HepG2 (cell line): ENCODE data around the gene RUSF1. TPM values are rescaled to one million over a fixed set of nuclear protein-coding genes. Genes with fewer than 3 reads are reported as not detected.

Experiments
- AHDC1 ChIP-seq: sonication (generic); formaldehyde crosslinking; IDR thresholded peaks from 2 replicates; pipeline ENCODE4 v1.5.1; 2020; ENCODE audit warnings: mild to moderate bottlenecking, missing genetic modification reagents, borderline replicate concordance
- E2F2 ChIP-seq: sonication (generic); formaldehyde crosslinking; IDR thresholded peaks from 2 replicates; pipeline ENCODE4 v1.4.0; 2020; ENCODE audit warnings: missing genetic modification reagents, borderline replicate concordance
- GATAD2A ChIP-seq: IDR thresholded peaks from 2 replicates; pipeline ENCODE4 v1.6.1; 2016
- HINFP ChIP-seq: sonication (generic); formaldehyde crosslinking; IDR thresholded peaks from 2 replicates; pipeline ENCODE4 v1.4.0; 2020; ENCODE audit warnings: low read depth, mild to moderate bottlenecking, missing genetic modification reagents
- HMG20B ChIP-seq: conservative IDR thresholded peaks from 2 replicates; pipeline ENCODE4 v1.6.1; 2016; ENCODE audit warnings: missing genetic modification reagents, missing compliant biosample characterization
- JDP2 ChIP-seq: sonication (generic); formaldehyde crosslinking; IDR thresholded peaks from 2 replicates; pipeline ENCODE4 v1.8.1; 2022; ENCODE audit warnings: missing genetic modification reagents, borderline replicate concordance
- PAXIP1 ChIP-seq: sonication (generic); formaldehyde crosslinking; conservative IDR thresholded peaks from 2 replicates; pipeline ENCODE4 v1.4.0; 2020; ENCODE audit warnings: mild to moderate bottlenecking, missing genetic modification reagents, moderate library complexity
- POLR2AphosphoS5 ChIP-seq: IDR thresholded peaks from 2 replicates; pipeline ENCODE4 v1.6.1; 2012; ENCODE audit warnings: low read depth, low read length
- SIN3B ChIP-seq: fragments of 150-350 bp; IDR thresholded peaks from 2 replicates; pipeline ENCODE4 v1.6.1; 2014; ENCODE audit warnings: low read length
- SNRNP70 ChIP-seq: fragments of 200-400 bp; formaldehyde crosslinking; IDR thresholded peaks from 2 replicates; pipeline ENCODE4 v1.6.1; 2017; ENCODE audit warnings: mild to moderate bottlenecking, low read depth, low read length, moderate library complexity
- SRF ChIP-seq: IDR thresholded peaks from 2 replicates; pipeline ENCODE4 v1.6.1; 2011; ENCODE audit warnings: mild to moderate bottlenecking, low read depth, low read length, moderate library complexity
- U2AF2 ChIP-seq: fragments of 200-400 bp; formaldehyde crosslinking; IDR thresholded peaks from 2 replicates; pipeline ENCODE4 v1.6.1; 2017; ENCODE audit warnings: low read depth, mild to moderate bottlenecking, low read length
- YEATS2 ChIP-seq: sonication (generic); formaldehyde crosslinking; IDR thresholded peaks from 2 replicates; pipeline ENCODE4 v1.4.0; 2020; ENCODE audit warnings: missing genetic modification reagents, borderline replicate concordance
- ZNF256 ChIP-seq: sonication (generic); formaldehyde crosslinking; conservative IDR thresholded peaks from 2 replicates; pipeline ENCODE4 v1.4.0; 2020; ENCODE audit warnings: missing genetic modification reagents
- ZNF33B ChIP-seq: sonication (generic); formaldehyde crosslinking; IDR thresholded peaks from 2 replicates; pipeline ENCODE4 v1.5.1; 2020; ENCODE audit warnings: mild to moderate bottlenecking, missing genetic modification reagents
- ZNF432 ChIP-seq: sonication (generic); formaldehyde crosslinking; IDR thresholded peaks from 2 replicates; pipeline ENCODE4 v1.5.0; 2020; ENCODE audit warnings: missing genetic modification reagents, mild to moderate bottlenecking, borderline replicate concordance
- ZNF543 ChIP-seq: sonication (generic); formaldehyde crosslinking; IDR thresholded peaks from 2 replicates; pipeline ENCODE4 v1.4.0; 2020; ENCODE audit warnings: mild to moderate bottlenecking, missing genetic modification reagents
- ZNF552 ChIP-seq: sonication (generic); formaldehyde crosslinking; IDR thresholded peaks from 2 replicates; pipeline ENCODE4 v1.9.0; 2022; ENCODE audit warnings: missing genetic modification reagents, mild to moderate bottlenecking, borderline replicate concordance
- ZNF740 ChIP-seq: sonication (generic); formaldehyde crosslinking; IDR thresholded peaks from 2 replicates; pipeline ENCODE4 v1.4.0; 2020; ENCODE audit warnings: missing genetic modification reagents
- polyA plus RNA-seq, 8 experiments: library from polyadenylated mRNA; depleted of rRNA in 3 of 8; stranded (reverse) in 7 of 8; unstranded in 1 of 8; fragments of >200 nt; fragmentation: Illumina TruSeq in 4 of 8; extraction: Trizol in 4 of 8; gene quantifications; 2 replicates each; pipeline versions ENCODE4 v1.2.1 to v1.2.3, GENCODE V29; 2011 to 2016; ENCODE audit warnings: low read depth in 4 of 8, missing spikeins in 1 of 8, mixed read lengths in 1 of 8; ENCODE audit not compliant: insufficient read depth in 1 of 8
- total RNA-seq, 5 experiments: library from RNA; depleted of rRNA; stranded (reverse); fragments of >200 nt; fragmentation: Illumina TruSeq; extraction: Trizol; gene quantifications; 2 replicates each; pipeline ENCODE4 v1.2.3, GENCODE V29; 2016; ENCODE audit warnings: low read depth in 1 of 5

RUSF1 gene
- total and polyA plus RNA-seq, 2 of the 13 experiments (the other 11 are each of a cell fraction or from before 2014, with no cell fraction given): 40.8 to 50.2 TPM

GRCh38 chr16:31501966-31502348 lies 6.2 kb downstream of the RUSF1 start (continued):
- TF ChIP-seq E2F2 (CRISPR knock-in tag): no peak
- no peak for TF ChIP-seq HINFP (CRISPR knock-in tag)
- TF ChIP-seq SIN3B: no peak
- no peak for TF ChIP-seq SRF
- TF ChIP-seq ZNF432 (CRISPR knock-in tag): no peak
- TF ChIP-seq PAXIP1: 0 out of 2 replicates have a peak, but pooled peaks have one; percentile 3
- TF ChIP-seq SNRNP70: no peak
- no peak for TF ChIP-seq JDP2 (CRISPR knock-in tag)
- TF ChIP-seq AHDC1 (CRISPR knock-in tag): 0 out of 2 replicates have a peak, but pooled peaks have one; percentile 13
- TF ChIP-seq HMG20B (CRISPR knock-in tag): no peak
- no peak for TF ChIP-seq ZNF256 (CRISPR knock-in tag)
- no peak for TF ChIP-seq ZNF740
- no peak for TF ChIP-seq U2AF2
- no peak for TF ChIP-seq YEATS2 (CRISPR knock-in tag)
- TF ChIP-seq ZNF552 (CRISPR knock-in tag): no peak
- TF ChIP-seq POLR2AphosphoS5: 0 out of 2 replicates have a peak, but pooled peaks have one; percentile 15
- TF ChIP-seq ZNF543 (CRISPR knock-in tag): no peak
- no peak for TF ChIP-seq ZNF33B (CRISPR knock-in tag)
- TF ChIP-seq GATAD2A: no peak
